H9 (cell line): ENCODE results near the gene PGR. TPM values are rescaled to one million over a fixed set of nuclear protein-coding genes. Genes with fewer than 3 reads are reported as not detected.

Experiments
- DNase-seq: peaks from one replicate; pipeline ENCODE4 v3.0.0-alpha.2; 2017
- H2AFZ ChIP-seq: one replicate; pipeline ENCODE4 v1.6.1; 2013; ENCODE audit warnings: mild to moderate bottlenecking, low read length, control low read depth, moderate library complexity
- H2AK5ac ChIP-seq: 2 replicates; pipeline ENCODE4 v1.6.1; 2013; ENCODE audit warnings: low read length, control low read depth, mixed read lengths; ENCODE audit not compliant: insufficient read length
- H2BK120ac ChIP-seq: one replicate; pipeline ENCODE4 v1.6.1; 2013; ENCODE audit warnings: low read depth, mild to moderate bottlenecking, low read length, control low read depth, inconsistent platforms; ENCODE audit not compliant: poor library complexity, severe bottlenecking
- H2BK12ac ChIP-seq: 2 replicates; pipeline ENCODE4 v1.6.1; 2013; ENCODE audit warnings: low read length, control low read depth, mixed read lengths, low read depth; ENCODE audit not compliant: insufficient read length
- H2BK15ac ChIP-seq: 2 replicates; pipeline ENCODE4 v1.6.1; 2013; ENCODE audit warnings: low read depth, low read length, control low read depth
- H2BK20ac ChIP-seq: one replicate; pipeline ENCODE4 v1.6.1; 2013; ENCODE audit warnings: low read depth, mild to moderate bottlenecking, low read length, control low read depth, inconsistent platforms; ENCODE audit not compliant: poor library complexity, severe bottlenecking
- H2BK5ac ChIP-seq: 2 replicates; pipeline ENCODE4 v1.6.1; 2013; ENCODE audit warnings: low read length, control low read depth, mixed read lengths; ENCODE audit not compliant: insufficient read length
- H3K14ac ChIP-seq: 2 replicates; pipeline ENCODE4 v1.6.1; 2013; ENCODE audit warnings: low read length, control low read depth; ENCODE audit not compliant: insufficient read depth
- H3K18ac ChIP-seq: 2 replicates; pipeline ENCODE4 v1.6.1; 2013; ENCODE audit warnings: low read depth, mild to moderate bottlenecking, mixed read lengths, low read length, control low read depth; ENCODE audit not compliant: insufficient read length
- H3K23ac ChIP-seq: 2 replicates; pipeline ENCODE4 v1.6.1; 2013; ENCODE audit warnings: low read length, control low read depth, mixed read lengths, low read depth; ENCODE audit not compliant: insufficient read length
- H3K23me2 ChIP-seq: 2 replicates; pipeline ENCODE4 v1.6.1; 2013; ENCODE audit warnings: low read depth, mild to moderate bottlenecking, mixed read lengths, low read length, control low read depth; ENCODE audit not compliant: insufficient read length, poor library complexity, severe bottlenecking
- H3K27ac ChIP-seq: 2 replicates; pipeline ENCODE4 v1.5.1; 2013; ENCODE audit warnings: low read length, control low read depth, mixed read lengths, low read depth; ENCODE audit not compliant: insufficient read length
- H3K27me3 ChIP-seq: 2 replicates; pipeline ENCODE4 v1.6.1; 2013; ENCODE audit warnings: low read length, control low read depth, inconsistent platforms; ENCODE audit not compliant: insufficient read depth
- H3K4ac ChIP-seq: 2 replicates; pipeline ENCODE4 v1.6.1; 2013; ENCODE audit warnings: low read depth, mild to moderate bottlenecking, control low read depth, inconsistent platforms, low read length, moderate library complexity
- H3K4me1 ChIP-seq: 2 replicates; pipeline ENCODE4 v1.6.1; 2013; ENCODE audit warnings: low read length, control low read depth, inconsistent platforms; ENCODE audit not compliant: insufficient read depth
- H3K4me2 ChIP-seq: 2 replicates; pipeline ENCODE4 v1.6.1; 2013; ENCODE audit warnings: low read length, control low read depth, mixed read lengths; ENCODE audit not compliant: insufficient read length, insufficient read depth
- H3K56ac ChIP-seq: 2 replicates; pipeline ENCODE4 v1.6.1; 2013; ENCODE audit warnings: low read depth, mild to moderate bottlenecking, mixed read lengths, low read length, control low read depth; ENCODE audit not compliant: insufficient read length
- H3K79me1 ChIP-seq: 2 replicates; pipeline ENCODE4 v1.6.1; 2013; ENCODE audit warnings: low read depth, mild to moderate bottlenecking, moderate library complexity, low read length, control low read depth, inconsistent platforms; ENCODE audit not compliant: insufficient read depth, poor library complexity, severe bottlenecking
- H3K79me2 ChIP-seq: 2 replicates; pipeline ENCODE4 v1.6.1; 2013; ENCODE audit warnings: low read length, control low read depth, inconsistent platforms; ENCODE audit not compliant: insufficient read depth
- H3K9ac ChIP-seq: 2 replicates; pipeline ENCODE4 v1.6.1; 2013; ENCODE audit warnings: low read length, control low read depth, mixed read lengths; ENCODE audit not compliant: insufficient read length; ENCODE audit errors: extremely low read depth
- H3K9me3 ChIP-seq: one replicate; pipeline ENCODE4 v1.6.1; 2013; ENCODE audit warnings: low read depth, low read length, inconsistent platforms; ENCODE audit not compliant: control insufficient read depth
- H3T11ph ChIP-seq: one replicate; pipeline ENCODE4 v1.6.1; 2013; ENCODE audit warnings: mild to moderate bottlenecking, low read length, control low read depth, inconsistent platforms
- H4K20me1 ChIP-seq: one replicate; pipeline ENCODE4 v1.6.1; 2013; ENCODE audit not compliant: control insufficient read depth, insufficient read length, insufficient read depth
- H4K5ac ChIP-seq: 2 replicates; pipeline ENCODE4 v1.6.1; 2013; ENCODE audit warnings: low read depth, mild to moderate bottlenecking, mixed read lengths, low read length, control low read depth; ENCODE audit not compliant: insufficient read length
- H4K8ac ChIP-seq: replicated peaks from 2 replicates; pipeline ENCODE4 v1.6.1; 2013; ENCODE audit warnings: low read length, control low read depth, mixed read lengths, low read depth; ENCODE audit not compliant: insufficient read length
- H4K91ac ChIP-seq: 2 replicates; pipeline ENCODE4 v1.6.1; 2013; ENCODE audit warnings: low read depth, mild to moderate bottlenecking, moderate library complexity, mixed read lengths, low read length, control low read depth; ENCODE audit not compliant: insufficient read length
- H3K27ac Mint-ChIP-seq, 3 experiments: 2 replicates in 2 of 3; 3 replicates in 1 of 3; pipeline ENCODE4 v1.8.0; 2020 to 2021; ENCODE audit warnings: mixed read lengths in 3 of 3, mild to moderate bottlenecking in 1 of 3, moderate library complexity in 1 of 3
- H3K27me3 Mint-ChIP-seq: 2 replicates; pipeline ENCODE4 v1.8.0; 2021; ENCODE audit warnings: low read depth, mild to moderate bottlenecking, moderate library complexity, mixed read lengths
- H3K36me3 Mint-ChIP-seq, 3 experiments: 2 replicates in 2 of 3; 3 replicates in 1 of 3; pipeline ENCODE4 v1.8.0; 2020 to 2021; ENCODE audit warnings: low read depth in 3 of 3, mixed read lengths in 3 of 3; ENCODE audit not compliant: insufficient read depth in 1 of 3
- H3K4me1 Mint-ChIP-seq, 2 experiments: 2 replicates each; pipeline ENCODE4 v1.8.0; 2020; ENCODE audit warnings: mixed read lengths in 2 of 2
- H3K4me3 Mint-ChIP-seq, 2 experiments: 2 replicates in 1 of 2; 3 replicates in 1 of 2; pipeline ENCODE4 v1.8.0; 2020 to 2021; ENCODE audit warnings: mild to moderate bottlenecking in 2 of 2, mixed read lengths in 2 of 2, moderate library complexity in 1 of 2
- H3K9me3 Mint-ChIP-seq, 2 experiments: 2 replicates in 1 of 2; 3 replicates in 1 of 2; pipeline ENCODE4 v1.8.0; 2020; ENCODE audit warnings: mild to moderate bottlenecking in 2 of 2, mixed read lengths in 2 of 2, moderate library complexity in 1 of 2
- CTCF ChIP-seq: fragments of 200-600 bp; sonication (generic); conservative IDR thresholded peaks from 3 replicates; pipeline ENCODE4 v1.8.0; 2021; ENCODE audit warnings: antibody characterized with exemption, mild to moderate bottlenecking
- WGBS: extraction: QIAGEN DNeasy Blood & Tissue Kit; methylation state at CpG from one replicate; pipeline ENCODE4 v1.1.7; 2013; ENCODE audit warnings: missing lambda C conversion rate, low lambda C conversion rate, mixed read lengths; ENCODE audit not compliant: insufficient read length; ENCODE audit errors: extremely low coverage; 5-methylcytosine and 5-hydroxymethylcytosine counted together
- total RNA-seq: library from RNA; stranded (reverse); gene quantifications from 2 replicates; pipeline ENCODE4 v1.2.1, GENCODE V29; 2021

The PGR gene
- total RNA-seq, 1 experiment from 2014 or later: 0.02 TPM

DNA sequence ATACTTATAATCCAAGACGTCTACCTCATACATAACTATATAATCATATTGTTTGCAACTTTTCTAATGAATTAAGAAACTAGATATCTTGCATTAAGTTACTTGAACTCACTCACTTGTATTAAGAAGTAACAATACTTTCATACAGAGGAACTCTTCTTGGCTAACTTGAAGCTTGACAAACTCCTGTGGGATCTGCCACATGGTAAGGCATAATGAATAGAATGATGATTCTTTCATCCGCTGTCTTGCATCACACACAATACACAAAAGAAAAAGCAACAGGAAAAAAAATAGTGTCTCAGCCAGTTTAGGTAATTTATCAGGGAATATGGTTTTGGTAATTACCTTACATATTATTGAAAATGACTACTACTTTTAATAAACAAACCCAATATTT lies 79.8 kb downstream of the PGR start:
- no peak overlapping the region for H2BK20ac ChIP-seq
- H4K91ac ChIP-seq: no peak overlapping the region
- H2BK12ac ChIP-seq: no peak overlapping the region
- H3K79me1 ChIP-seq: no peaks in the 10 kb centered on the region
- H2BK15ac ChIP-seq: no peak overlapping the region
- Mint-ChIP-seq H3K4me3 (no peak overlapping the region), H3K9me3 (no peaks in the 10 kb centered on the region), H3K27me3 (peaks cover 1% of the 10 kb centered on the region; the same call in 1 of the 2 replicates), H3K4me1 (peaks cover 3 to 8% of the 10 kb centered on the region in 2 experiments; a peak in 3 of 4 replicates), H3K27ac (no peak overlapping the region), H3K36me3 (no peaks in the 10 kb centered on the region)
- H4K5ac ChIP-seq: no peak overlapping the region
- H3K14ac ChIP-seq: no peak overlapping the region
- no peak overlapping the region for H2BK120ac ChIP-seq
- H2BK5ac ChIP-seq: no peak overlapping the region
- no CpG with 5 or more reads among the region's 2 CpGs for WGBS
- no peak for TF ChIP-seq CTCF
- H3T11ph ChIP-seq: no peak overlapping the region
- H3K23me2 ChIP-seq: no peaks in the 10 kb centered on the region
- H3K79me2 ChIP-seq: no peaks in the 10 kb centered on the region
- DNase-seq: no peak
- no peak overlapping the region for H4K8ac ChIP-seq
- H3K4me1 ChIP-seq: no peaks in the 10 kb centered on the region
- no peak overlapping the region for H2AFZ ChIP-seq
- no peak overlapping the region for H3K23ac ChIP-seq
- no peak overlapping the region for H2AK5ac ChIP-seq
- no peak overlapping the region for H3K56ac ChIP-seq
- no peaks in the 10 kb centered on the region for H3K27me3 ChIP-seq
- H3K18ac ChIP-seq: no peak overlapping the region
- no peak overlapping the region for H3K4me2 ChIP-seq
- no peaks in the 10 kb centered on the region for H3K9me3 ChIP-seq
- H4K20me1 ChIP-seq: no peaks in the 10 kb centered on the region
- H3K27ac ChIP-seq: no peak overlapping the region
- H3K9ac ChIP-seq: no peak overlapping the region
- H3K4ac ChIP-seq: no peak overlapping the region
